ENCODE measurements around the gene LRRC74B. TPM values are rescaled to one million over a fixed set of nuclear protein-coding genes. Genes with fewer than 3 reads are reported as not detected.
A peak's percentile ranks its signal among the peaks of the same experiment; 100 is the strongest.

The LRRC74B gene
- polyA plus RNA-seq, 2 donors = 0.08 to 0.22 TPM

DNA sequence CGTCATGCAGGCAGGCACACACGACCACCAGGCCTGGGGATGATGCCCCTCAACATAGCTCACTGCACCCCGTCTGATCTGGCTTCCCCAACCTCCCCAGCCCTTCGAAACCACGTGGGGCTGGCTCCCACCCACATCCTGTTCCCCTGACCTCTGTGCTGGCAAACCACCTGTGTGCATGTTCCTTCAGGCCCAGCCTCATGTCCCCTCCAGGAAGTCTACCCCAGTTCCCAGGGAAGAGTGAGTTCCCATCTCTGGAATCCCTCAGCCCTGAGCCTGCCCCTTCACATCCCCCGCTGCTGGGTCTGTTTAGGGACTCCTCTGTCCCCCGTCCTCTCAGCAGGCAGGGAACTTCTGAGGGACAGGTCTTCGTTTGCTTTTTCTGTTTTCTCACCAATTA, 20.5 kb upstream of the LRRC74B start:
- H3K27ac ChIP-seq (ENCODE audit: low read depth in 2 of 2, low read length in 1 of 2) = peak overlapping the region in 1 of 2 donors; percentile 65
- 50 to 51% methylated on average over 8 of the region's 8 CpGs for WGBS, 2 donors

GRCh38 chr22:21025763-21026755, 19.7 kb upstream of the LRRC74B start:
- H3K4me3 ChIP-seq (ENCODE audit: low read depth in 1 of 2, low read length in 2 of 2) = no peak overlapping the region
- H3K9me3 ChIP-seq (ENCODE audit: control insufficient read depth in 2 of 2, insufficient read depth in 1 of 2, low read depth in 1 of 2, low read length in 1 of 2) = no peaks in the 10 kb centered on the region
- peaks cover 2 to 22% of the 10 kb centered on the region in 2 donors for H3K4me1 ChIP-seq (ENCODE audit: control insufficient read depth in 2 of 2, insufficient read depth in 2 of 2, low read length in 1 of 2)
- 67 to 75% methylated on average over 27 of the region's 27 CpGs for WGBS, 2 donors
- H3K27me3 ChIP-seq (ENCODE audit: control insufficient read depth in 1 of 2, insufficient read depth in 2 of 2, low read length in 2 of 2) = no peaks in the 10 kb centered on the region
- peak overlapping the region in 1 of 2 donors; percentile 65 for H3K27ac ChIP-seq (ENCODE audit: low read depth in 2 of 2, low read length in 1 of 2)
- H3K36me3 ChIP-seq (ENCODE audit: control insufficient read depth in 2 of 2, insufficient read depth in 2 of 2, low read length in 1 of 2) = no peaks in the 10 kb centered on the region

More for the DNA sequence above, 20.5 kb upstream of the LRRC74B start:
- H3K4me3 ChIP-seq (ENCODE audit: low read depth in 1 of 2, low read length in 2 of 2) = no peak overlapping the region
- H3K9me3 ChIP-seq (ENCODE audit: control insufficient read depth in 2 of 2, insufficient read depth in 1 of 2, low read depth in 1 of 2, low read length in 1 of 2) = no peaks in the 10 kb centered on the region
- H3K4me1 ChIP-seq (ENCODE audit: control insufficient read depth in 2 of 2, insufficient read depth in 2 of 2, low read length in 1 of 2) = peaks cover 2 to 22% of the 10 kb centered on the region in 2 donors
- H3K36me3 ChIP-seq (ENCODE audit: control insufficient read depth in 2 of 2, insufficient read depth in 2 of 2, low read length in 1 of 2) = no peaks in the 10 kb centered on the region
- H3K27me3 ChIP-seq (ENCODE audit: control insufficient read depth in 1 of 2, insufficient read depth in 2 of 2, low read length in 2 of 2) = no peaks in the 10 kb centered on the region

DNA sequence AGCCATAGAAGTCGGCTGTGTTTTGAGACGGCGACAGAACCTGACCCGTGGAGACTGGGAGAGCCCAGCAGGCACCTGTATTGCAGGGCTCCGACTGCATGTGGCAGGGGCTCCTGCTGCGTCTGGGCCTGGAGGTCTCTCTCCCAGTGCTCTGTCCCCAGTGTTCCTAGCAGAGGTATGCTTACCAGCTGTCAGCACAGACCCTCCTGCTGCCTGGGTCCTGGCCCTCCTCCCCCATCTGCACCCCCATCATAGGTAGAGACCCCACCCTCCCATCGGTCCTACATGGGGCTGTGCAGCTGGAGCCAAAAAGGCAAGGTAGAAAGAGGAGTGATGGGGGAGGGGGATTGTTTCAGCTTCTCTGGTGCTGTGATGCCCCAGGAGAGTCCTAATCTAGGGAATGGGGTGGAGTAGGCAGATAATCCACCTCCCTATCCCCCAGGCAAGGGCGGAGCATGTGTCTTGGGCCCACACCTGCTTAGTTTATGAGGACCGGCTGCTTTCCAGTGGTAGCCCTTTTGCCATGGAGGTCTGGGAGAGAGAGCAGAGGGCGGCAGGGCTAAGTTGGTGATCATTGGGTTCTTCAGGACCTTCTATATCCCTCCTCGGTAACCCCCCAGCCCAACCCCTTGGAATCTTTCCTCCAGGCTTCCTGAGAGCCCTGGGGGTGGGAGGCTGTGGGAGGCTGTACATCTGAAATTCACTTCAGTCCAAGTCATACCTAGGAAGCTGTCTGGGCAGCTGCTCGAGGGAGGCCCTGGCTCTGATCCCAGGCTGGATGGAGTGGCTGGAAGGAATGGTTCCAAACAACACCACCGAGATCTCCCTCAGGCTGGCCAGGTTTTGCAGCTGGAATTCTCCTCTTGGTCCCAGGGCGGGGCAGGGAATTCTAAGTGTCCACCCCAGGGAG, 18.7 kb upstream of the LRRC74B start:
- H3K4me1 ChIP-seq (ENCODE audit: control insufficient read depth in 2 of 2, insufficient read depth in 2 of 2, low read length in 1 of 2) = peaks cover 5 to 29% of the 10 kb centered on the region in 2 donors
- H3K27me3 ChIP-seq (ENCODE audit: control insufficient read depth in 1 of 2, insufficient read depth in 2 of 2, low read length in 2 of 2) = no peaks in the 10 kb centered on the region
- no peak overlapping the region for H3K27ac ChIP-seq (ENCODE audit: low read depth in 2 of 2, low read length in 1 of 2)
- H3K36me3 ChIP-seq (ENCODE audit: control insufficient read depth in 2 of 2, insufficient read depth in 2 of 2, low read length in 1 of 2) = no peaks in the 10 kb centered on the region
- 59 to 64% methylated on average over 14 of the region's 14 CpGs for WGBS, 2 donors
- no peaks in the 10 kb centered on the region for H3K9me3 ChIP-seq (ENCODE audit: control insufficient read depth in 2 of 2, insufficient read depth in 1 of 2, low read depth in 1 of 2, low read length in 1 of 2)
- H3K4me3 ChIP-seq (ENCODE audit: low read depth in 1 of 2, low read length in 2 of 2) = no peak overlapping the region

DNA sequence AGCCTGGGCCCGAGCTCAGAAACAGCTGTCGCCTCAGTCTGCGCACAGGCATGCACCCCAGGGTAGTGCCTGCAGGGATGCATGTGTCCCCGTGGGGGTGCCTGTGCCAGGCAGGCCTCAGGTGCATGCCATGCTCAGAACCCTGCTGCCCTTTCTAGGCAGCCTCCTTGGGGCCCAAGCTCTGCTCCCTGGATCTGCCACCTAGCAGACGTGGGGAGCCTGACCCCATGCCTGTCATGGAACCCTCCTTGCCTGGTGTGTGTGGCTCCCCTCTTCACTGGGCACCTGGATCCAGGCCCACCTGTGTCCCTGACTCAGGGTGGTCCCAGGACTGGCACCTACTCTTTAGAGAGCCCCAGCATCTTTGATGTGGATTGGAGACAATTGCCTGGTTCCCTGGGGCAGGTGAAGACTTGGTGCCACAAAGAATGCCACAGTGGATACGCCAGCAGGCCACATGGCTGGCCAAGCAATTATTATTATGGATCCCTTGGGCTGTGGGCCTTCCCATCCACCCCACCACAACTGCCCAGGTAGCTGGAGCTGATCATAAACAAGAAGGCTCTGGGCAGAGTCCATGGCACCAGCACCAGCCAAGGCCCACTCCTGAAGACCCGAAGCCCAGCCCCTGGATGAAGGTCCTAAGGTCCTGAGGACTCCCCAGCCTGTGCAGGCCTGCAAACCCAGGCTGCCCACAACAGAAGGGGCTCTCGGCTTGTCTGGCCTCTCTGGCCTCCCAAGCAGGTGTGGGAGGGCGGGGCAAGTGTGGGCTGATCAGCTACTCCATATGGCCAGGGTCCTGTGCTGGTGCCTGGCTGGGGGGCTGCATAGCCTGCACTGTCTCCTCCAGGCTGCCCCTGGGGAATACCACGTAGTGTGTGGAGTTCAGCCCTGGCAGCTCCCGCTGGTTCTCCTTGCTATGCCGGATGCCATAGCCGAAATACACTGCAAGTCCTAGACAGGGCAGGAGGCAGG, 17.2 kb upstream of the LRRC74B start:
- Histone ChIP-seq H3K36me3 (ENCODE audit: control insufficient read depth in 2 of 2, insufficient read depth in 2 of 2, low read length in 1 of 2) (no peaks in the 10 kb centered on the region), H3K4me3 (ENCODE audit: low read depth in 1 of 2, low read length in 2 of 2) (no peak overlapping the region), H3K9me3 (ENCODE audit: control insufficient read depth in 2 of 2, insufficient read depth in 1 of 2, low read depth in 1 of 2, low read length in 1 of 2) (no peaks in the 10 kb centered on the region), H3K27me3 (ENCODE audit: control insufficient read depth in 1 of 2, insufficient read depth in 2 of 2, low read length in 2 of 2) (no peaks in the 10 kb centered on the region), H3K4me1 (ENCODE audit: control insufficient read depth in 2 of 2, insufficient read depth in 2 of 2, low read length in 1 of 2) (peaks cover 5 to 30% of the 10 kb centered on the region in 2 donors), H3K27ac (ENCODE audit: low read depth in 2 of 2, low read length in 1 of 2) (no peak overlapping the region)
- 89 to 91% methylated on average over 13 of the region's 13 CpGs for WGBS, 2 donors

GRCh38 chr22:21029486-21030025, 16.2 kb upstream of the LRRC74B start:
- no peaks in the 10 kb centered on the region for H3K9me3 ChIP-seq (ENCODE audit: control insufficient read depth in 2 of 2, insufficient read depth in 1 of 2, low read depth in 1 of 2, low read length in 1 of 2)
- peaks cover 5 to 30% of the 10 kb centered on the region in 2 donors for H3K4me1 ChIP-seq (ENCODE audit: control insufficient read depth in 2 of 2, insufficient read depth in 2 of 2, low read length in 1 of 2)
- WGBS, 2 donors = 70 to 72% methylated on average over 12 of the region's 12 CpGs
- H3K36me3 ChIP-seq (ENCODE audit: control insufficient read depth in 2 of 2, insufficient read depth in 2 of 2, low read length in 1 of 2) = no peaks in the 10 kb centered on the region
- H3K27ac ChIP-seq (ENCODE audit: low read depth in 2 of 2, low read length in 1 of 2) = no peak overlapping the region
- H3K4me3 ChIP-seq (ENCODE audit: low read depth in 1 of 2, low read length in 2 of 2) = no peak overlapping the region
- H3K27me3 ChIP-seq (ENCODE audit: control insufficient read depth in 1 of 2, insufficient read depth in 2 of 2, low read length in 2 of 2) = no peaks in the 10 kb centered on the region

DNA sequence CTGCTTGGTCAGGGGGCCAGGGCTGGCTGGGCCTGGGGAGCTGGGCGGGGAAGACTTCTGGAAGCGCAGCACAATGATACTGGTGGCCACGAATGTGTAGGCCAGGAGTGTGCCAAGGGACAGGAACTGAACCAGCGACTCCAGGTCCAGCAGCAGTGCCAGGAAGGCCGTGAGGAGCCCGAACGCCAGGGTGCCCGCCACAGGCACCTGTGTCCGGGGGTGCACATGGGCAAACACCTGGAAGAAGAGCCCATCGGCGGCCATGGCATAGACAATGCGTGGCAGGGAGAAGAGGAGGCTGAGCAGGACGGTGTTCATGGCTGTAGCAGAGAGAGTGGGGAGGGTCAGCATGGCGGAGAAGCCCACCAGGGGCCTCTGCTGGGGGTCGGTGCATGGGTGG, 15.7 kb upstream of the LRRC74B start:
- no peak overlapping the region for H3K4me3 ChIP-seq (ENCODE audit: low read depth in 1 of 2, low read length in 2 of 2)
- WGBS, 2 donors = 90 to 92% methylated on average over 15 of the region's 15 CpGs
- no peaks in the 10 kb centered on the region for H3K9me3 ChIP-seq (ENCODE audit: control insufficient read depth in 2 of 2, insufficient read depth in 1 of 2, low read depth in 1 of 2, low read length in 1 of 2)
- no peaks in the 10 kb centered on the region for H3K36me3 ChIP-seq (ENCODE audit: control insufficient read depth in 2 of 2, insufficient read depth in 2 of 2, low read length in 1 of 2)
- no peak overlapping the region for H3K27ac ChIP-seq (ENCODE audit: low read depth in 2 of 2, low read length in 1 of 2)
- H3K4me1 ChIP-seq (ENCODE audit: control insufficient read depth in 2 of 2, insufficient read depth in 2 of 2, low read length in 1 of 2) = peaks cover 5 to 30% of the 10 kb centered on the region in 2 donors
- no peaks in the 10 kb centered on the region for H3K27me3 ChIP-seq (ENCODE audit: control insufficient read depth in 1 of 2, insufficient read depth in 2 of 2, low read length in 2 of 2)

GRCh38 chr22:21030621-21031544, 14.9 kb upstream of the LRRC74B start:
- peaks cover 5 to 26% of the 10 kb centered on the region in 2 donors for H3K4me1 ChIP-seq (ENCODE audit: control insufficient read depth in 2 of 2, insufficient read depth in 2 of 2, low read length in 1 of 2)
- H3K27me3 ChIP-seq (ENCODE audit: control insufficient read depth in 1 of 2, insufficient read depth in 2 of 2, low read length in 2 of 2) = no peaks in the 10 kb centered on the region
- no peak overlapping the region for H3K4me3 ChIP-seq (ENCODE audit: low read depth in 1 of 2, low read length in 2 of 2)
- 93 to 95% methylated on average over 40 of the region's 40 CpGs for WGBS, 2 donors
- no peak overlapping the region for H3K27ac ChIP-seq (ENCODE audit: low read depth in 2 of 2, low read length in 1 of 2)
- no peaks in the 10 kb centered on the region for H3K36me3 ChIP-seq (ENCODE audit: control insufficient read depth in 2 of 2, insufficient read depth in 2 of 2, low read length in 1 of 2)
- no peaks in the 10 kb centered on the region for H3K9me3 ChIP-seq (ENCODE audit: control insufficient read depth in 2 of 2, insufficient read depth in 1 of 2, low read depth in 1 of 2, low read length in 1 of 2)

GRCh38 chr22:21031545-21032036, 14.2 kb upstream of the LRRC74B start:
- 79 to 84% methylated on average over 18 of the region's 18 CpGs for whole genome bisulfite sequencing, 2 donors
- no peaks in the 10 kb centered on the region for H3K27me3 ChIP-seq (ENCODE audit: control insufficient read depth in 1 of 2, insufficient read depth in 2 of 2, low read length in 2 of 2)
- H3K9me3 ChIP-seq (ENCODE audit: control insufficient read depth in 2 of 2, insufficient read depth in 1 of 2, low read depth in 1 of 2, low read length in 1 of 2) = no peaks in the 10 kb centered on the region

More at GRCh38 chr22:21031545-21032036, 14.2 kb upstream of the LRRC74B start:
- Histone ChIP-seq H3K27ac (ENCODE audit: low read depth in 2 of 2, low read length in 1 of 2) (no peak overlapping the region), H3K4me3 (ENCODE audit: low read depth in 1 of 2, low read length in 2 of 2) (peak overlapping the region; percentile 36), H3K36me3 (ENCODE audit: control insufficient read depth in 2 of 2, insufficient read depth in 2 of 2, low read length in 1 of 2) (no peaks in the 10 kb centered on the region), H3K4me1 (ENCODE audit: control insufficient read depth in 2 of 2, insufficient read depth in 2 of 2, low read length in 1 of 2) (peaks cover 3 to 19% of the 10 kb centered on the region in 2 donors)
